Smooth muscle cell (in vitro differentiated cells): ENCODE results near the gene CCDC38. TPM values are rescaled to one million over a fixed set of nuclear protein-coding genes. Genes with fewer than 3 reads are reported as not detected.

ENCODE experiments used
- DNase-seq: peaks from one replicate; lab custom pipeline; 2025; ENCODE audit not compliant: unreplicated experiment; lab: John Stamatoyannopoulos, UW
- H2AFZ ChIP-seq: fragments of 200-600 bp; sonication (generic); 2 replicates; pipeline ENCODE4 v1.6.0; 2016; ENCODE audit warnings: antibody characterized with exemption, low read depth, mild to moderate bottlenecking
- H3F3A ChIP-seq: fragments of 200-600 bp; sonication (generic); 2 replicates; pipeline ENCODE4 v1.6.0; 2017; ENCODE audit warnings: antibody characterized with exemption, low read depth
- H3K27ac ChIP-seq: fragments of 200-600 bp; sonication (generic); 2 replicates; pipeline ENCODE4 v1.5.1; 2016; ENCODE audit warnings: low read depth, mild to moderate bottlenecking
- H3K27me3 ChIP-seq: fragments of 200-600 bp; sonication (generic); 2 replicates; pipeline ENCODE4 v1.6.1; 2016; ENCODE audit warnings: low read depth, mild to moderate bottlenecking
- H3K36me3 ChIP-seq: fragments of 200-600 bp; sonication (generic); 2 replicates; pipeline ENCODE4 v1.5.1; 2016; ENCODE audit warnings: low read depth
- H3K4me1 ChIP-seq: fragments of 200-600 bp; sonication (generic); 2 replicates; pipeline ENCODE4 v1.5.1; 2016; ENCODE audit warnings: low read depth
- H3K4me2 ChIP-seq: fragments of 200-600 bp; sonication (generic); 2 replicates; pipeline ENCODE4 v1.6.0; 2016; ENCODE audit warnings: mild to moderate bottlenecking
- H3K4me3 ChIP-seq: fragments of 200-600 bp; sonication (generic); 2 replicates; pipeline ENCODE4 v1.5.1; 2016; ENCODE audit warnings: mild to moderate bottlenecking
- H3K79me2 ChIP-seq: fragments of 200-600 bp; sonication (generic); 2 replicates; pipeline ENCODE4 v1.6.0; 2016; ENCODE audit warnings: low read depth, mild to moderate bottlenecking
- H3K9ac ChIP-seq: fragments of 200-600 bp; sonication (generic); 2 replicates; pipeline ENCODE4 v1.6.0; 2016; ENCODE audit warnings: low read depth
- H3K9me3 ChIP-seq: fragments of 200-600 bp; sonication (generic); replicated peaks from 2 replicates; pipeline ENCODE4 v1.5.1; 2016; ENCODE audit warnings: low read depth
- H4K20me1 ChIP-seq: fragments of 200-600 bp; sonication (generic); 2 replicates; pipeline ENCODE4 v1.6.0; 2016; ENCODE audit warnings: low read depth
- WGBS: methylation state at CpG from one replicate; pipeline ENCODE4 v1.1.7; 2016; ENCODE audit warnings: low lambda C conversion rate; 5-methylcytosine and 5-hydroxymethylcytosine counted together
- polyA plus RNA-seq: library from polyadenylated mRNA; unstranded; fragments of >200 nt; fragmentation: Nextera tagmentation; extraction: Ambion mirVana; gene quantifications from 2 replicates; pipeline ENCODE4 v1.2.1, GENCODE V29; 2016
- total RNA-seq: library from RNA; depleted of rRNA; stranded (reverse); fragments of >200 nt; gene quantifications from 2 replicates; pipeline ENCODE4 v1.2.3, GENCODE V29; 2014
- TF ChIP-seq, protein P1 (sequence below): fragments of 200-600 bp; sonication (generic); IDR thresholded peaks from 2 replicates; pipeline ENCODE4 v1.5.1; 2017; ENCODE audit warnings: borderline replicate concordance, mild to moderate bottlenecking, antibody characterized with exemption; ENCODE audit not compliant: insufficient read depth, poor library complexity, severe bottlenecking

CCDC38 gene
- total and polyA plus RNA-seq, 2 experiments from 2014 or later = 0.39 TPM; not detected in 1

GRCh38 chr12:95982602-95983001 lies 40.2 kb upstream of the CCDC38 start:
- Histone ChIP-seq H3K4me2 (no peak overlapping the region), H3K27ac (no peak overlapping the region), H3K9me3 (no peaks in the 10 kb centered on the region), H3K4me3 (no peak overlapping the region), H3K27me3 (no peaks in the 10 kb centered on the region), H3K4me1 (no peaks in the 10 kb centered on the region), H4K20me1 (no peaks in the 10 kb centered on the region), H2AFZ (no peak overlapping the region), H3F3A (no peaks in the 10 kb centered on the region), H3K9ac (no peak overlapping the region), H3K79me2 (no peaks in the 10 kb centered on the region), H3K36me3 (no peaks in the 10 kb centered on the region)
- TF ChIP-seq, protein P1, sequence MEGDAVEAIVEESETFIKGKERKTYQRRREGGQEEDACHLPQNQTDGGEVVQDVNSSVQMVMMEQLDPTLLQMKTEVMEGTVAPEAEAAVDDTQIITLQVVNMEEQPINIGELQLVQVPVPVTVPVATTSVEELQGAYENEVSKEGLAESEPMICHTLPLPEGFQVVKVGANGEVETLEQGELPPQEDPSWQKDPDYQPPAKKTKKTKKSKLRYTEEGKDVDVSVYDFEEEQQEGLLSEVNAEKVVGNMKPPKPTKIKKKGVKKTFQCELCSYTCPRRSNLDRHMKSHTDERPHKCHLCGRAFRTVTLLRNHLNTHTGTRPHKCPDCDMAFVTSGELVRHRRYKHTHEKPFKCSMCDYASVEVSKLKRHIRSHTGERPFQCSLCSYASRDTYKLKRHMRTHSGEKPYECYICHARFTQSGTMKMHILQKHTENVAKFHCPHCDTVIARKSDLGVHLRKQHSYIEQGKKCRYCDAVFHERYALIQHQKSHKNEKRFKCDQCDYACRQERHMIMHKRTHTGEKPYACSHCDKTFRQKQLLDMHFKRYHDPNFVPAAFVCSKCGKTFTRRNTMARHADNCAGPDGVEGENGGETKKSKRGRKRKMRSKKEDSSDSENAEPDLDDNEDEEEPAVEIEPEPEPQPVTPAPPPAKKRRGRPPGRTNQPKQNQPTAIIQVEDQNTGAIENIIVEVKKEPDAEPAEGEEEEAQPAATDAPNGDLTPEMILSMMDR = no peak
- 85% methylated on average over 1 of the region's 1 CpG for WGBS
- no peak for DNase-seq

DNA sequence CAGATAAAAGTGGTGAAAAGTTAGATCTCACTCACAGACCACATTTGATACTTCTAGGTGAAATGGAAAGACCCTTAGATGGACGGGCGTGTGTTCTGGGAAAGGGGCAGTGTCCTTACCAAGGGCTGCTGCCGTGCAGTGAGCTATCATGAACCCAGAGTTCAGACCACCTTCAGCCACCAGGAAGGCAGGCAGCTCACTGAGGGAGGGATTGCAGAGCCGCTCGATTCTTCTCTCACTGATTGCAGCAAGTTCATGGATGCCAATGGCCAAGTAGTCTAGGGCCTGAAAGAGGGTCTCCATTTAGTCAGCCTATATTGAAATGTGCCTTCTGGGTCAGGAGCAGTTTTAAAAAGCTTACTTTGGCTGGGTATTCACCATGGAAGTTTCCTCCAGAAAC lies 38.0 kb upstream of the CCDC38 start:
- H2AFZ ChIP-seq = no peak overlapping the region
- H3K27me3 ChIP-seq = no peaks in the 10 kb centered on the region
- H3K4me3 ChIP-seq = no peak overlapping the region
- H3K9ac ChIP-seq = no peak overlapping the region
- H4K20me1 ChIP-seq = no peaks in the 10 kb centered on the region
- H3K4me1 ChIP-seq = no peaks in the 10 kb centered on the region
- no peak overlapping the region for H3K4me2 ChIP-seq
- no peak for DNase-seq
- 96% methylated on average over 5 of the region's 5 CpGs for WGBS
- no peaks in the 10 kb centered on the region for H3F3A ChIP-seq
- no peaks in the 10 kb centered on the region for H3K9me3 ChIP-seq
- H3K79me2 ChIP-seq = no peaks in the 10 kb centered on the region
- no peak overlapping the region for H3K27ac ChIP-seq
- TF ChIP-seq, protein P1 = no peak
- no peaks in the 10 kb centered on the region for H3K36me3 ChIP-seq

DNA sequence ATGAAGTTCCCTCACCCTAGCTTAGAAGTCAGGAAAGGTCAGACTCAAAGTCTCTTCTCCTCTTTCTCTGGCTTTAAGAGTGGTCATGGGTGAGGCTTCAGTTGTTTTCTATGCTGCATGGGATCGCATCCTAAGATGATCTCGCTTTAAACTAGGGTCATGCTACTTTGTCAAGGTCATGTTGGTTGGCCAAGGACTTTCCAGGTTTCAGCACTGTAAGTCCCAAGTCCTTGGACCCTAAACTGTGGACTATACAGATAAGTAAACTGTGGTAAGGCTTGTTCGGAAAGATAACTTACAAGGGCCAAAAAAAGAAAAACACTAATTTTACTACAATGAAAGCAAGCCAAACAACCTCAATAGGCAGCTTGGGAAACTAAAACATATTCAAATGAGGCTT lies 36.4 kb upstream of the CCDC38 start:
- no peak for DNase-seq
- H3K9me3 ChIP-seq = no peaks in the 10 kb centered on the region
- no peak overlapping the region for H3K9ac ChIP-seq
- no peak overlapping the region for H3K4me3 ChIP-seq
- H3K79me2 ChIP-seq = no peaks in the 10 kb centered on the region
- H3F3A ChIP-seq = no peaks in the 10 kb centered on the region
- TF ChIP-seq, protein P1 = no peak
- H3K27ac ChIP-seq = no peak overlapping the region
- no peak overlapping the region for H2AFZ ChIP-seq
- WGBS = 96% methylated on average over 3 of the region's 3 CpGs
- H3K36me3 ChIP-seq = no peaks in the 10 kb centered on the region
- no peaks in the 10 kb centered on the region for H3K4me1 ChIP-seq
- no peak overlapping the region for H3K4me2 ChIP-seq
- H3K27me3 ChIP-seq = no peaks in the 10 kb centered on the region
- H4K20me1 ChIP-seq = no peaks in the 10 kb centered on the region

DNA sequence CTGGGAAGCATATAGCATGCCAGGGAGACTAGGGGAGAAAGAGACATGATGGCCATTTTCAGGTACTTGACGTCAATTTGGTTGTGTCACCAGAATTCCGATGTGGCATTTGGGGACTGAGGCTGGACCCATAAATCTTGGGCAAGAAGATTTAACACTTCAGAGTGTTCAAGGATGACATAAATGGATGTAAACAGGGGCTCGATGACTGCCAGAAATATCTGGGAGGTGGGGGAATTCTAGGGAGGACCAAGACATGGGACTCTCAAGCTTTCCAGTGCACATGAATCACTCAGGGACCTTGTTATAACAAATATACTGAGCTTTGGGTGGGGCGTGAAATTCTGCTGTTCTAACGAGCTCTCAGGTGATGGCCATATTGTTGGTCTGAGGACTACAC lies 35.9 kb upstream of the CCDC38 start:
- Histone ChIP-seq H3K27me3 (no peaks in the 10 kb centered on the region), H3K4me3 (no peak overlapping the region), H3K36me3 (no peaks in the 10 kb centered on the region), H3K9ac (no peak overlapping the region), H4K20me1 (no peaks in the 10 kb centered on the region), H3K9me3 (no peaks in the 10 kb centered on the region), H3F3A (no peaks in the 10 kb centered on the region), H3K4me1 (no peaks in the 10 kb centered on the region), H2AFZ (no peak overlapping the region), H3K79me2 (no peaks in the 10 kb centered on the region), H3K27ac (no peak overlapping the region), H3K4me2 (no peak overlapping the region)
- TF ChIP-seq, protein P1 = no peak
- WGBS = 97% methylated on average over 5 of the region's 5 CpGs
- no peak for DNase-seq
